GM19351 (cell line): ENCODE data around the gene WDFY3.

Experiments
- ATAC-seq: cut with Tn5 transposase; IDR thresholded peaks from one replicate; pipeline ENCODE4 v1.9.1; 2021; ENCODE audit warnings: mild to moderate bottlenecking, moderate library complexity; ENCODE audit not compliant: unreplicated experiment

Gene WDFY3

DNA sequence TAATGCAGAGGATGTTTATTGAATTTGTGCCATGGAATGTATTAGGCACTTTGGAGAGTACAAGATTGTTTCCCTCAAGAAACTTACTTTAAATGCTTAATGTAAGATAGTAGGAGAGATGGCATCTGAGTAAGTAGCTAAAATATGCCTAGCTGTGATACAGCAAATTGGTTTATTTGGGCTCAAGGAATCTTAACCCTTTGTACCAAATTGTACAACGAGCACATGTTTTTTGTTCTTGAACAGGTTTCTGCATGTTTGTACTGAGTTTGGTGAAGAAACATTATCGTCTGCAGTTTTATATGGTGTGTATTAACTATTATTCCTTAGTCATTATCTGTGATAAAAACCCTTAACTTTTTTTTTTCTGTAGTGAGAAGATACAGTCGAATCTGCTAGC, 334.9 kb downstream of the WDFY3 start:
- ATAC-seq = no peak

DNA sequence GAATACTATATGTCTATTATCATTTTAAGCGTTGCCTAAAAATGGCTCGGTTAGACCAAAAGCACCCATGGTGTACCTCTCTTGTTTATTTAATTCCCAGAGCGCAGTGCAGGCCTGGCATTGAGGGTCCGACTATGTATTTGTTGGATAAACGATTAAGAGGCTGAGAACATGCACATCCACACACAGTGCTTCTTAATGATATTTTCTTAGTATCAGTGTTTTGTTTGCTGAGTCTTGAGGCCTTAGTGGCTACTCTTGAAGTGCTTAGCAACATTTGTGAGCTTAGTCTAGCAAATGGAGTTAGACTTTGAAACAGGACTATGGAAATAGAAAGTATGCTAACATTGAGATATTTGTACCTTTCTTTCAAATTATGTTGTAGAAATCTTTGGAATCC, 339.8 kb downstream of the WDFY3 start:
- no peak for ATAC-seq

DNA sequence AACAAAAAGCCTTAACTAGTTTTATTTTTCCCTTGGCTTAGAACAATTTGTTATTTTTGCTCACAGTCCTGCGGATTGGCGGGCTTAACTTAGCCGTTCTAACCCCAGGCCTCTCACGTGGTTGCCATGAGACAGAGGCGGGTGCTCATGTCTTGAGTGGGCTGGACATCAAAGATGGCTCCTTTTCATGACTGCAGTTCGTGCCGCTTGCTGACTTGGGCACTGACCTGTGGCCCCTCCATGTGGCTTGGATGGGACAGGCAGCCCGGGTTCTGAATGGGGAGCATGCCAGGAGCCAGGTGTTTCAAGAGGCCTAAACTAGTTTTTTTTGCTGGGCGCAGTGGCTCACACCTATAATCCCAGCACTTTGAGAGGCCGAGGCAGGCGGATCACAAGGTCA, 342.8 kb downstream of the WDFY3 start:
- ATAC-seq = no peak

DNA sequence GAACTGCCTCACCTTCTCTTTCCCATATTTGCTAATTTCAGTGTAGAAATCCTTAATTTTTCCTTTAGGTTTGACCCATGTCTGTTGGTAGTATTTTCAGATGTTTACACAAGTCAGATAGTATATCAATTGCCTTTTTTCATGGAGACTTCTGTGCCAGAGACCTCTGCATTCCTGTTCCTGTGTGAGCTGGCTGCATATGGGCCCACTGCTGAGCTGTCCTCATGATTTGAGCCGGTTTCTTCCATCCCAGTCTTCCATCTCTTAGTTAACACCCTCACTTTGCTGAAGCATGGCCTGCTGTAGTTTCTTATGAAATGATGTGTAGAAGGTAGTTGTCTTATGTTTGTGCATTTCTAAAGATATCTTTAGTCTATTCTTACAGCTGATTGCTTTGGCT, 343.5 kb downstream of the WDFY3 start:
- ATAC-seq = no peak
